Uterus (tissue), 4 donors: Measurements from ENCODE around the gene GATB. TPM values are rescaled to one million over a fixed set of nuclear protein-coding genes. Genes with fewer than 3 reads are reported as not detected.

Experiments
- DNase-seq, 2 donors: peaks; one replicate each; pipeline ENCODE4 v3.0.0-alpha.2; 2019 to 2020
- H3K27ac ChIP-seq, 2 donors: fragments of 200-600 bp; sonication (generic); 1 replicate in 1 of 2; 2 replicates in 1 of 2; pipeline ENCODE4 v1.5.1; 2016 to 2018
- H3K27me3 ChIP-seq, 2 donors: fragments of 200-600 bp; sonication (generic); one replicate each; pipeline ENCODE4 v1.5.1; 2018 to 2019; ENCODE audit warnings: control low read depth in 1 of 2
- H3K36me3 ChIP-seq, 2 donors: fragments of 200-600 bp; sonication (generic); one replicate each; pipeline ENCODE4 v1.5.1; 2019; ENCODE audit warnings: control low read depth in 1 of 2
- H3K4me1 ChIP-seq, 2 donors: fragments of 200-600 bp; sonication (generic); one replicate each; pipeline ENCODE4 v1.5.1; 2018 to 2019; ENCODE audit warnings: control low read depth in 1 of 2
- H3K4me3 ChIP-seq, 2 donors: fragments of 200-600 bp; sonication (generic); 1 replicate in 1 of 2; 2 replicates in 1 of 2; pipeline ENCODE4 v1.5.1; 2018 to 2019; ENCODE audit warnings: mild to moderate bottlenecking in 1 of 2
- H3K9me3 ChIP-seq, 2 donors: fragments of 200-600 bp; sonication (generic); one replicate each; pipeline ENCODE4 v1.5.1; 2019; ENCODE audit warnings: control low read depth in 1 of 2
- POLR2A ChIP-seq, 2 donors: fragments of 450-650 bp; IDR thresholded peaks; one replicate each; pipeline ENCODE4 v1.6.1; 2016; ENCODE audit warnings: antibody characterized with exemption in 2 of 2, mild to moderate bottlenecking in 1 of 2, moderate library complexity in 1 of 2
- intact Hi-C: fragments of 100-400 bp; cut with DNase I; formaldehyde crosslinking; loops from one replicate; pipeline ENCODE4 v1.15.1; 2023; ENCODE audit warnings: low total_unique reads
- total RNA-seq, 4 donors: library from RNA; depleted of rRNA in 3 of 4; stranded (reverse); fragments of >200 nt in 3 of 4; gene quantifications; one replicate each; pipeline versions ENCODE4 v1.1.0 to v1.2.4, GENCODE V29; 2014 to 2023
- TF ChIP-seq, protein P1 (sequence below), 4 experiments: fragments of 200-600 bp in 2 of 4; fragments of 450-650 bp in 2 of 4; sonication (generic) in 2 of 4; IDR thresholded peaks; one replicate each; pipeline ENCODE4 v1.5.1; 2016 to 2019; ENCODE audit warnings: antibody characterized with exemption in 4 of 4, mild to moderate bottlenecking in 2 of 4, moderate library complexity in 1 of 4
- donor health status: DM: yes; HTN: yes; CAD: no.

GATB gene
- total RNA-seq, 4 donors from 2014 or later = 2.8 to 31.5 (median 12.4) TPM

GRCh38 chr4:151728679-151729078, 32.1 kb downstream of the GATB start:
- intact Hi-C loops = no loop called here
- Histone ChIP-seq H3K27ac (no peak overlapping the region), H3K9me3 (no peaks in the 10 kb centered on the region), H3K4me1 (no peaks in the 10 kb centered on the region), H3K27me3 (no peaks in the 10 kb centered on the region), H3K4me3 (no peak overlapping the region), H3K36me3 (no peaks in the 10 kb centered on the region)
- no peak for DNase-seq
- no peak for TF ChIP-seq POLR2A (IDR thresholded peaks at IDR 0.05)
- TF ChIP-seq, protein P1, sequence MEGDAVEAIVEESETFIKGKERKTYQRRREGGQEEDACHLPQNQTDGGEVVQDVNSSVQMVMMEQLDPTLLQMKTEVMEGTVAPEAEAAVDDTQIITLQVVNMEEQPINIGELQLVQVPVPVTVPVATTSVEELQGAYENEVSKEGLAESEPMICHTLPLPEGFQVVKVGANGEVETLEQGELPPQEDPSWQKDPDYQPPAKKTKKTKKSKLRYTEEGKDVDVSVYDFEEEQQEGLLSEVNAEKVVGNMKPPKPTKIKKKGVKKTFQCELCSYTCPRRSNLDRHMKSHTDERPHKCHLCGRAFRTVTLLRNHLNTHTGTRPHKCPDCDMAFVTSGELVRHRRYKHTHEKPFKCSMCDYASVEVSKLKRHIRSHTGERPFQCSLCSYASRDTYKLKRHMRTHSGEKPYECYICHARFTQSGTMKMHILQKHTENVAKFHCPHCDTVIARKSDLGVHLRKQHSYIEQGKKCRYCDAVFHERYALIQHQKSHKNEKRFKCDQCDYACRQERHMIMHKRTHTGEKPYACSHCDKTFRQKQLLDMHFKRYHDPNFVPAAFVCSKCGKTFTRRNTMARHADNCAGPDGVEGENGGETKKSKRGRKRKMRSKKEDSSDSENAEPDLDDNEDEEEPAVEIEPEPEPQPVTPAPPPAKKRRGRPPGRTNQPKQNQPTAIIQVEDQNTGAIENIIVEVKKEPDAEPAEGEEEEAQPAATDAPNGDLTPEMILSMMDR (IDR thresholded peaks at IDR 0.05) = no peak

- intact Hi-C loops = no loop called here
- no peak for DNase-seq
- TF ChIP-seq, protein P1 (IDR thresholded peaks at IDR 0.05) = no peak
- TF ChIP-seq POLR2A (IDR thresholded peaks at IDR 0.05) = no peak
- H3K27ac ChIP-seq = no peak overlapping the region
- no peaks in the 10 kb centered on the region for H3K36me3 ChIP-seq
- H3K9me3 ChIP-seq = no peaks in the 10 kb centered on the region
- no peak overlapping the region for H3K4me3 ChIP-seq
- no peaks in the 10 kb centered on the region for H3K4me1 ChIP-seq
- no peaks in the 10 kb centered on the region for H3K27me3 ChIP-seq
These were observed 32.8 kb downstream of the GATB start for GRCh38 chr4:151728006-151728405.

DNA sequence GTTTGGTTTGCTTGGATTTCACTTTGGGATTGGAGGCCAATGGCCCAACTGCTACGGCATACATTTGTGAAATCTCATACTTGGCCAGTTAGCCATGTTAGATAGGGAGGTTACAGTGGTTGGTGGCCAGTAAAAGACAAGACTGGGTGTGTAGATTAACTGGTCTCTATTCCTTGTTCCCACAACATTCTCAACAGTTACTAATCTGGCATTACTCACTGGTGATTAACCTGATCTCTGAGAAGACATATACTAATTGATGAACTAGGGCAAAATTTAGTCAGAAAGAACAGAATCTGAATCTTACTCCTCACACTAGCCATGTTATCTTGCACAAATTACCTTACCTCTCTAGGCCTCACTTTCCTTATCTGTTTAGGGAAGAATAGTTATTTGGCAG, 33.4 kb downstream of the GATB start:
- no peak overlapping the region for H3K4me3 ChIP-seq
- TF ChIP-seq, protein P1 (IDR thresholded peaks at IDR 0.05) = no peak
- no peak for TF ChIP-seq POLR2A (IDR thresholded peaks at IDR 0.05)
- H3K27me3 ChIP-seq = no peaks in the 10 kb centered on the region
- H3K9me3 ChIP-seq = no peaks in the 10 kb centered on the region
- intact Hi-C loops = no loop called here
- DNase-seq = no peak
- H3K36me3 ChIP-seq = no peaks in the 10 kb centered on the region
- no peaks in the 10 kb centered on the region for H3K4me1 ChIP-seq
- H3K27ac ChIP-seq = no peak overlapping the region

DNA sequence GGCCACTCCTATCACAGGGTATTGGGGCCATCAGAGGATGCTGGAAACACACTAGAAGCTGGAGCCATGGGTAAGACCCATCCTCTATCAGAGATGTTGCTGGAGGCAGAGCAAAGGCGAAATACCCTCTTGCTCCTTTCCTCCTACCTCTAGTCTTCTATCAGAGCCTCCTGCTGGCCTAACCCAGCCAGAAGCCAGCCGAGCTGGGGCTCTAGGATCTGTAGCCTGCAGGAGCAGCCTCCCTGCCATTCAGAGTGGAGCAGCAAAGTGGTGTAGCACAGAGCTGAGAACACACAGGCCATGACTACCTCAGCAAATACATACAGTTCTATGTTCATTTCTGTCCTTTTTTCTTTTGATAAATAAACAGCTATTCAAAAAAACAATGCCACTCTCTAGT, 35.7 kb downstream of the GATB start:
- no peaks in the 10 kb centered on the region for H3K9me3 ChIP-seq
- no peaks in the 10 kb centered on the region for H3K27me3 ChIP-seq
- no peaks in the 10 kb centered on the region for H3K36me3 ChIP-seq
- no peak overlapping the region for H3K4me3 ChIP-seq
- DNase-seq = no peak
- TF ChIP-seq POLR2A (IDR thresholded peaks at IDR 0.05) = no peak
- TF ChIP-seq, protein P1 (IDR thresholded peaks at IDR 0.05) = no peak
- no peaks in the 10 kb centered on the region for H3K4me1 ChIP-seq
- intact Hi-C loops = no loop called here
- H3K27ac ChIP-seq = no peak overlapping the region

GRCh38 chr4:151721916-151722315, 38.9 kb downstream of the GATB start:
- DNase-seq = no peak
- intact Hi-C loops = no loop called here
- no peak overlapping the region for H3K4me3 ChIP-seq
- no peak overlapping the region for H3K27ac ChIP-seq
- H3K36me3 ChIP-seq = no peaks in the 10 kb centered on the region
- TF ChIP-seq POLR2A (IDR thresholded peaks at IDR 0.05) = no peak
- TF ChIP-seq, protein P1 (IDR thresholded peaks at IDR 0.05) = no peak
- H3K27me3 ChIP-seq = no peaks in the 10 kb centered on the region
- H3K9me3 ChIP-seq = no peaks in the 10 kb centered on the region
- H3K4me1 ChIP-seq = no peaks in the 10 kb centered on the region
